Pulmonary artery endothelial cell (primary cell): ENCODE results near the gene C3orf20. TPM values are rescaled to one million over a fixed set of nuclear protein-coding genes. Genes with fewer than 3 reads are reported as not detected.
"Not testable (repeated sequence)": the region's sequence is repeated elsewhere in the genome, so short reads cannot be mapped to it uniquely, and the experiment has no call there.

ENCODE experiments used
- DNase-seq: peaks from one replicate; pipeline ENCODE4 v3.0.0-alpha.2; 2011; ENCODE audit warnings: low read depth, low spot score
- total RNA-seq: library from RNA; depleted of rRNA; stranded (reverse); fragments of >200 nt; gene quantifications from 2 replicates; pipeline ENCODE4 v1.2.3, GENCODE V29; 2014

C3orf20 gene
- total RNA-seq, 1 donor from 2014 or later: not detected

GRCh38 chr3:14752979-14753378 is 78.0 kb downstream of the C3orf20 start:
- not testable (repeated sequence) for DNase-seq

- DNase-seq: no peak
Observed at GRCh38 chr3:14757153-14757700, 82.3 kb downstream of the C3orf20 start.

GRCh38 chr3:14758297-14758696 is 83.4 kb downstream of the C3orf20 start:
- no peak for DNase-seq

GRCh38 chr3:14758959-14759358 is 84.0 kb downstream of the C3orf20 start:
- DNase-seq: no peak

GRCh38 chr3:14760185-14760584 is 85.2 kb downstream of the C3orf20 start:
- no peak for DNase-seq

GRCh38 chr3:14761121-14761672 is 86.3 kb downstream of the C3orf20 start:
- no peak for DNase-seq

GRCh38 chr3:14761866-14762265 is 86.9 kb downstream of the C3orf20 start:
- DNase-seq: no peak

- DNase-seq: no peak
Observed at GRCh38 chr3:14762701-14763100, 87.8 kb downstream of the C3orf20 start.

GRCh38 chr3:14764331-14765059 is 89.6 kb downstream of the C3orf20 start:
- DNase-seq: no peak

- DNase-seq: no peak
Observed at GRCh38 chr3:14765060-14765400, 90.1 kb downstream of the C3orf20 start.

GRCh38 chr3:14765576-14766427 is 90.9 kb downstream of the C3orf20 start:
- no peak for DNase-seq

- DNase-seq: no peak
Observed at GRCh38 chr3:14766428-14767244, 91.7 kb downstream of the C3orf20 start.

GRCh38 chr3:14767245-14768051 is 92.5 kb downstream of the C3orf20 start:
- DNase-seq: no peak

- DNase-seq: no peak
Observed at GRCh38 chr3:14768182-14768790, 93.3 kb downstream of the C3orf20 start.

GRCh38 chr3:14768881-14769280 is 93.9 kb downstream of the C3orf20 start:
- DNase-seq: no peak

GRCh38 chr3:14769544-14770325 is 94.8 kb downstream of the C3orf20 start:
- DNase-seq: no peak

GRCh38 chr3:14770591-14770990 is 95.7 kb downstream of the C3orf20 start:
- no peak for DNase-seq

- no peak for DNase-seq
Observed at GRCh38 chr3:14771593-14772497, 96.9 kb downstream of the C3orf20 start.
